Glomerular visceral epithelial cell (primary cell): ENCODE measurements around the gene STXBP5L.
"Not testable (repeated sequence)": the region's sequence is repeated elsewhere in the genome, so short reads cannot be mapped to it uniquely, and the experiment has no call there.

Experiments used
- DNase-seq: peaks from one replicate; pipeline ENCODE4 v3.0.0-alpha.2; 2016; ENCODE audit errors: extremely low spot score

Gene STXBP5L

DNA sequence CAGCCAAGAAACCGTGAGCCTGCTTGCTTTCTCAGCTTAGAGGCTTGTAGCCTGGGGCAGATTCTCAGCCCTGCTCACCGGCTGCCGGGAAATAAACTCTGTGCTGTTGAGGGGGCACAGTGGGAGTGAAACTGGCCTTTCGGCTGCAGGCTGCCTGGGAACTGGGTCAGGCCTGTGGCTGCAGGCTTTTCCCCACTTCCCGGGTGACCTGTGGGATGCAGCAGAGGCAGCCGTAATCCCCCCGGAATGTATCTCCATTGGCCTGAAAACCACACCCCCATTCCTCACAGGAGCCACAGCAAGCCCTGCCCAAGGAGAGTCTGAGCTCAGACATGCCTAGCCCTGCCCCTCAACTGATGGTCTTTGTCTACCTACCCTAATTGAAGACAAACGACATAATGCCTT, 110.9 kb downstream of the STXBP5L start:
- no peak for DNase-seq

- DNase-seq: no peak
These were observed 155.6 kb downstream of the STXBP5L start for GRCh38 chr3:121063628-121064027.

GRCh38 chr3:121064121-121064520, 156.1 kb downstream of the STXBP5L start:
- no peak for DNase-seq

GRCh38 chr3:121072133-121072532, 164.1 kb downstream of the STXBP5L start:
- DNase-seq: no peak

- DNase-seq: no peak
These were observed 165.0 kb downstream of the STXBP5L start for GRCh38 chr3:121073011-121073410.

- DNase-seq: no peak
These were observed 167.2 kb downstream of the STXBP5L start for GRCh38 chr3:121075191-121075590.

- not testable (repeated sequence) for DNase-seq
These were observed 170.5 kb downstream of the STXBP5L start for GRCh38 chr3:121078378-121079101.

DNA sequence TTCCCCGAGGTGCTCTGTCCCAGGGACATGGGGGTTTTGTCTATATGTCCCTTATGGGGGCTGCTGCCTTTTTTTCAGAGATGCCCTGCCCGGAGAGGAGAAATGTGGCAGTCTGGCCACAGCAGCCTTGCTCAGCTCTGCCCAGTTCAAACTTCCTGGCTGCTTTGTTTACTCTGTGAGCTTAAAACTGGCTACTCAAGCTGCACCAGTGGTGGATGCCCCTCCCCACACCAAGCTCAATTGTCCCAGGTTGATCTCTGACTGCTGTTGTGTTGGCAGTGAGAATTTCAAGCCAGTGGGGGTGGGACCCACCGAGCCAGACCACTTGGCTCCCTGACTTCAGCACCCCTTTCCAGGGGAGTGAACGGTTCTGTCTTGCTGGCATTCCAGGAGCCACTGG, 188.9 kb downstream of the STXBP5L start:
- no peak for DNase-seq

DNA sequence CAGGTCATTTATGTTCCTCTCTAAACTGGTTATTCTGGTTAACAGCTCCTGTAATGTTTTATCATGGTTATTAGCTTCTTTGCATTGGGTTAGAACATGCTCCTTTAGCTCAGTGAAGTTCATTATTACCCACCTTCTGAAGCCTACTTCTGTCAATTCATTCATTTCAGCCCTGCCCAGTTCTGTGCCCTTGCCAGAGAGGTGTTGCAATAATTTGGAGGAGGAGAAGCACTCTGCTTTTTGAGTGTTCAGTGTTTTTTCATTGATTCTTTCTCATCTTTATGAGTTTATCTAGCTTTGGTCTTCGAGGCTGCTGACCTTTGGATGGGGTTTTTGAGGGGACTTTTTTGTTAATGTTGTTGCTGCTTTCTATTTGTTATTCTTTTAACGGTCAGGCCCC, 203.1 kb downstream of the STXBP5L start:
- DNase-seq: not testable (repeated sequence)

GRCh38 chr3:121111914-121112612, 204.1 kb downstream of the STXBP5L start:
- no peak for DNase-seq

GRCh38 chr3:121126033-121126706, 218.2 kb downstream of the STXBP5L start:
- no peak for DNase-seq

GRCh38 chr3:121126707-121127035, 218.7 kb downstream of the STXBP5L start:
- DNase-seq: no peak

DNA sequence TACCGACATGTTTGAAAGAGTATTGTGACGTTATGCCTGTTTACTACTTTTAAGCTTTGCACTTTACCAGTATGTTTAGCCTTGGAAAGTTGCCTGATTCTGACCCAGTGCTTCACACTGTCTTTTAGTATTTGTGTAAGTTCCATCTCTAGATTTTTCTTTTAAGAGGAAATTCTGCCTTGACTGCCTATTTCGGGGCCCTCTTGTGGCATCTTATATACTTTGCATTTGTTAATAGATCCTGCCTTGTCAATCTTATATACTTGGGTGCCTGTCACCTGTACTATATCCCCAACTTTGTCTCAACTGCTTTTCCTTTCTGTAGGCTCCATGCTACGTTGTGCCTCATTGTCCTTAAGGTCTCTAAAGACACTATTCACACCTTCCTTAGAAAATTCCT, 244.6 kb downstream of the STXBP5L start:
- no peak for DNase-seq

DNA sequence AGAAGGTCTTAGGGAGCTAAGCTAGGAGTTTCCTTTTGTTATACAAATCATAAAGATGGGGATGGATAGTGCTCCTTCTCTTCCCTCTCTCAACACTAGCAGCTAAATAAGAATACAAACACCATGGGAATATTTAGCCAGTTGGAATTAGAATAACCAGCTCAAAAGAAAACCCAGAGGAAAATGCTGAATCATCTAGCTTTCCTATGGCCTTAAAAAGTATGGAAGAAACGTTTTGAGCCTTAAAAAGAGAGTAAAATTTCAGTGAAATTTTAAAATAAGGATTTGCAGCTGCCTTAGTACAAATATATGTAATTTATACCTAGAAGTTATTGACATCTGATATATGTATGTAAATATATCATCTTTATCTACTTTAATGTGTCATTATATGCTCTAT, 245.8 kb downstream of the STXBP5L start:
- DNase-seq: no peak

DNA sequence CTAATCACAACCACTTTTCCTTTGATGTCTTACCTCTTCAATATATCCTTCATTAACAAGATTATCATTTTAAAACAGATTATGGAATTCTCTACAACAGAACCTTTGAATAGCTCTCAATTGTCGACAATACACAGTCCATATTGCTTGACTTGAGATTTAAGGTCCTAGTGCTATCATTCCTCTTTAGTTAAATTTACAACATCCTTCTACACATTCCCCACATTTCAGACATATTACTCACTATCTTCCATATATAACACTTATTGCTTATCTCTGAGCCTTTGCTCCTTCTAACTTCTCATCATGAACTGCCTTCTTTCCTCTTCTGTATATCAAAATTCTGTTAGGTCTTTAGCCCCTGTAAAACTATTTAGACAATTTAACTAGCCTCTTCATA, 247.0 kb downstream of the STXBP5L start:
- DNase-seq: peak; percentile 6

GRCh38 chr3:121165397-121165837, 257.4 kb downstream of the STXBP5L start:
- no peak for DNase-seq

DNA sequence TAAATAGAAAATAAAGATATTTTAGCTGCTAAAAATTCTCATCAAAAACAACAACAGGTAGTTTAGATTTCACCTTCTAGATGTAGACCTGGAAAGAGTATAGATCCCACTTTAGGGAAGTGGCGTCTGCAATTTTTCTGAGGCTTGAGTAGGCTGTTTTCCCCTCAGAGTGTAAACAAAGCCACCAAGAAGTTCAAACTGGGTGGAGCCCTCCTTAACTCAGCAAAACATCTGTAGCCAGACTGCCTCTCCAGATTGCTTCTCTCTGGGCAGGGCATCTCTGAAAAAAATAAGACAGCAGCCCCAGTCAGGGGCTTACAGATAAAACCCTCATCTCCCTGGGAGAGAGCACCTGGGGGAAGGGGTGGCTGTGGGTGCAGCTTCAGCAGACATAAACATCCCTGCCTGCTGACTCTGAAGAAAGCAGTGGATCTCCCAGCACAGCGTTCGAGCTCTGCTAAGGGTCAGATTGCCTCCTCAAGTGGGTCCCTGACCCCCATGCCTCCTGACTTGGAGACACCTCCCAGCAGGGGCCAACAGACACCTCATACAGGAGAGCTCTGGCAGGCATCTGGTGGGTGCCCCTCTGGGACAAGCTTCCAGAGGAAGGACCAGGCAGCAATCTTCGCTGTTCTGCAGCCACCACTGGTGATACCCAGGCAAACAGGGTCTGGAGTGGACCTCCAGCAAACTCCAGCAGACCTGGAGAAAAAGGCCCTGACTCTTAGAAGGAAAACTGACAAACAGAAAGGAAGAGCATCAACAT, 259.6 kb downstream of the STXBP5L start:
- DNase-seq: no peak

DNA sequence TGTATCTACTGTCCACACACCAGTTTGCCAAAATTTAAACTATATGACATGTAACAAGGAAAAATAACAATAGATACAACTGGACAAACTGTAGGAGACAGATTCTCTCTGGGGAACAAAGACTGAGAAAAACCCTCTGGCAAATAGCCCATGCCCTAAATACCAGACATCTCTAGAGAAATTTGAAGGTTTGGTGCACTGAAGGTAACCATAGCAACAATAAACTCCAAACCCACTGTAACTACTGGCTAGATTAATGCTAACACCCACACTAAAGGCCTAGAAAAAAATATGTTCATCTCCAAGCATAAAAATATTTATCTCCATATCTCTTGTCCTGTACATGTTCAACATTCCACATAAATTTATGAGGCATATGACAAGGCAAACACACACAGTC, 267.1 kb downstream of the STXBP5L start:
- no peak for DNase-seq

GRCh38 chr3:121190626-121191025, 282.6 kb downstream of the STXBP5L start:
- not testable (repeated sequence) for DNase-seq

DNA sequence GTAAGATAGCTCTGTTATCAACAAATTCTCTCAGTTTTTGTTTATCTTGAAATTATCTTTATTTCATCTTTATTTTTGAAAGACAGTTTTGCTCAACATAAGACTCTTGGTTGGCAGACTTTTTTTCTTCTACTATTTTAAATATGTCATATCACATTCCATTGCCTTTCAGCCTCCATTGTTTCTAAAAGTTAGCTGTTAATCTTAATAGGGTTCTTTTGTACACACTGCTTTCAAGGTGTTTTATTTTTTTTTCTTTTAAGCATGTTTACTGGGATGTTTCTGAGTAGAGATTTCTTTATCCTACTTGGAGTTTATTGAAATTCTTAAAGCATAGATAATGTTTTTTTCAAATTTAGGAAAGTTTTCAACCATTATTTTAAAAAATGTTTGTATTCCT, 294.6 kb downstream of the STXBP5L start:
- DNase-seq: no peak

DNA sequence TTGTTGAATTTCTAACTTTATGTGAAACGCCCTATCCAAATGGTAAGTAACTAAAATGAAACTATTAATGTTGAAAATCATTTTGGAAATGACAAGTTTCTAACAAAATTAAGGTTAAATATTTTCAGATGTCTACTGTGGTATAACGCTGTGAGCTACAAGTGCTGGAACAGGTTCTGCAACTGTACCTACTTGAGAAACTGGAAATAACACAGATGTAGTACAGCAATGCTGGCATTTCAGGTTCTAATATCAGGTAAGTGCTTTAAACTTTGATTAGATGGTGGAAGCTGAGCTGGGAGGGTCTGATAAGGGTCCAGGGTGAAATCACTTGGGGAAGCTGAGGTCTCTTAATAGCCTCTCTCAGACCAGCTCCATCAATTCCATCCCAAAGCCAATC, 315.1 kb downstream of the STXBP5L start:
- no peak for DNase-seq

GRCh38 chr3:121228971-121229370, 321.0 kb downstream of the STXBP5L start:
- DNase-seq: no peak
